Endothelial cell of umbilical vein (primary cell): ENCODE results near the gene TMEM239. TPM values are rescaled to one million over a fixed set of nuclear protein-coding genes. Genes with fewer than 3 reads are reported as not detected.

Source experiments
- BruUV-seq: library from RNA; stranded (reverse); fragments of 400-500 nt; replicated peaks from 2 replicates; lab custom pipeline; 2021; lab: Mats Ljungman, UMichigan
- CTCF ChIA-PET: fragments of 300-600, 350-600 bp; sonication (Branson Sonifier 250); formaldehyde crosslinking; loops from one replicate; lab custom pipeline; 2021; ENCODE audit warnings: antibody characterized with exemption, inconsistent platforms; lab: Charles Lee
- POLR2A ChIA-PET: fragments of 300-600, 350-600 bp; sonication (Branson Sonifier 250); formaldehyde crosslinking; loops from one replicate; lab custom pipeline; 2021; ENCODE audit warnings: antibody characterized with exemption, inconsistent platforms; lab: Charles Lee
- DNase-seq: peaks from one replicate; pipeline ENCODE4 v3.0.0-alpha.2; 2011; ENCODE audit warnings: low read depth, low spot score
- FAIRE-seq: peaks from 2 replicates; lab custom pipeline; 2011; peaks lifted over from hg19 to GRCh38; lab: Jason Lieb, UNC
- H2AFZ ChIP-seq: 2 replicates; pipeline ENCODE4 v1.6.0; 2012; ENCODE audit warnings: low read depth, low read length, control low read depth, inconsistent platforms
- H3K27ac ChIP-seq: 2 replicates; pipeline ENCODE4 v1.5.1; 2011; ENCODE audit warnings: low read depth, mild to moderate bottlenecking, control low read depth, low read length, moderate library complexity; ENCODE audit not compliant: insufficient read depth
- H3K27me3 ChIP-seq, 2 experiments: 2 replicates each; pipeline versions ENCODE4 v1.6.0 to v1.6.1; 2011; ENCODE audit warnings: low read length in 2 of 2, mixed read lengths in 1 of 2; ENCODE audit not compliant: control insufficient read depth in 2 of 2, insufficient read depth in 2 of 2
- H3K36me3 ChIP-seq, 2 experiments: 2 replicates in 1 of 2; 3 replicates in 1 of 2; pipeline ENCODE4 v1.5.1; 2011; ENCODE audit warnings: low read length in 2 of 2, mild to moderate bottlenecking in 1 of 2, moderate library complexity in 1 of 2; ENCODE audit not compliant: control insufficient read depth in 2 of 2, insufficient read depth in 2 of 2; ENCODE audit errors: extremely low read depth in 1 of 2
- H3K4me1 ChIP-seq: 3 replicates; pipeline ENCODE4 v1.5.1; 2011; ENCODE audit warnings: mild to moderate bottlenecking, low read length; ENCODE audit not compliant: control insufficient read depth, insufficient read depth; ENCODE audit errors: extremely low read depth
- H3K4me2 ChIP-seq: 2 replicates; pipeline ENCODE4 v1.6.1; 2011; ENCODE audit warnings: low read length, control low read depth, mixed read lengths; ENCODE audit not compliant: insufficient read depth
- H3K4me3 ChIP-seq, 3 experiments: fragments of 200-600 bp in 1 of 3; sonication (generic), shearing (Covaris generic) in 1 of 3; replicated peaks in 1 of 3; 2 replicates each; pipeline ENCODE4 v1.5.1; 2011 to 2016; ENCODE audit warnings: control low read depth in 3 of 3, low read length in 3 of 3, mild to moderate bottlenecking in 2 of 3, inconsistent platforms in 1 of 3, low read depth in 1 of 3, moderate library complexity in 1 of 3; ENCODE audit not compliant: insufficient read depth in 1 of 3
- H3K79me2 ChIP-seq: 2 replicates; pipeline ENCODE4 v1.6.0; 2012; ENCODE audit warnings: low read length, inconsistent platforms; ENCODE audit not compliant: control insufficient read depth, insufficient read depth
- H3K9ac ChIP-seq: replicated peaks from 2 replicates; pipeline ENCODE3; 2011; ENCODE audit warnings: low read length, control low read depth; ENCODE audit not compliant: insufficient read depth; ENCODE audit errors: extremely low read depth
- H3K9me1 ChIP-seq: replicated peaks from 3 replicates; pipeline ENCODE4 v1.6.0; 2011; ENCODE audit warnings: mild to moderate bottlenecking, low read length; ENCODE audit not compliant: control insufficient read depth, insufficient read depth; ENCODE audit errors: extremely low read depth
- H3K9me3 ChIP-seq: replicated peaks from 2 replicates; pipeline ENCODE4 v1.5.1; 2012; ENCODE audit warnings: low read length, inconsistent platforms; ENCODE audit not compliant: control insufficient read depth, insufficient read depth
- H4K20me1 ChIP-seq: replicated peaks from 2 replicates; pipeline ENCODE3; 2011; ENCODE audit warnings: mild to moderate bottlenecking, low read length; ENCODE audit not compliant: control insufficient read depth, insufficient read depth; ENCODE audit errors: extremely low read depth
- EZH2 ChIP-seq: IDR thresholded peaks from 2 replicates; pipeline ENCODE4 v1.6.1; 2012; ENCODE audit warnings: borderline replicate concordance, low read depth, mild to moderate bottlenecking, moderate library complexity, low read length, inconsistent platforms; ENCODE audit not compliant: severe bottlenecking
- FOS ChIP-seq: IDR thresholded peaks from 2 replicates; pipeline ENCODE4 v1.6.1; 2011; ENCODE audit warnings: mild to moderate bottlenecking, low read length, moderate library complexity, borderline replicate concordance; ENCODE audit not compliant: insufficient read depth
- GATA2 ChIP-seq: IDR thresholded peaks from 2 replicates; pipeline ENCODE4 v1.7.0; 2011; ENCODE audit warnings: low read depth, mild to moderate bottlenecking, moderate library complexity, mixed read lengths, low read length; ENCODE audit not compliant: insufficient read length, insufficient read depth
- JUN ChIP-seq: IDR thresholded peaks from 2 replicates; pipeline ENCODE4 v1.6.1; 2011; ENCODE audit warnings: borderline replicate concordance, low read depth; ENCODE audit not compliant: insufficient read length, insufficient read depth
- MYC ChIP-seq: IDR thresholded peaks from one replicate; pipeline ENCODE4 v1.6.1; 2011; ENCODE audit warnings: mild to moderate bottlenecking, low read depth, low read length
- POLR2A ChIP-seq: IDR thresholded peaks from 2 replicates; pipeline ENCODE4 v1.6.1; 2012; ENCODE audit warnings: low read depth, mild to moderate bottlenecking, control low read depth, low read length
- POLR2AphosphoS5 ChIP-seq: IDR thresholded peaks from 2 replicates; pipeline ENCODE4 v1.6.1; 2012; ENCODE audit warnings: low read depth, mild to moderate bottlenecking, control low read depth, low read length, moderate library complexity; ENCODE audit not compliant: insufficient read depth
- dilution Hi-C: fragments of 300-500 bp; cut with MboI; formaldehyde crosslinking; loops from one replicate; pipeline ENCODE4 v1.15.0; 2019; ENCODE audit warnings: low sequenced_read_pairs; ENCODE audit not compliant: extremely low pct_ligation_motif_present
- intact Hi-C: fragments of 100-400 bp; cut with micrococcal nuclease; formaldehyde crosslinking; loops from one replicate; pipeline ENCODE4 v1.10.0; 2022
- polyA plus RNA-seq, 4 experiments: library from polyadenylated mRNA; depleted of rRNA in 3 of 4; stranded (reverse) in 3 of 4; unstranded in 1 of 4; fragments of >200 nt; gene quantifications; 2 replicates each; pipeline versions ENCODE4 v1.2.1 to v1.2.3, GENCODE V29; 2011 to 2012; ENCODE audit warnings: missing spikeins in 1 of 4
- total RNA-seq: library from RNA; stranded (reverse); gene quantifications from 2 replicates; pipeline ENCODE4 v1.2.3, GENCODE V29; 2021
- TF ChIP-seq, protein P1 (sequence below): IDR thresholded peaks from 2 replicates; pipeline ENCODE4 v1.6.1; 2011; ENCODE audit not compliant: insufficient read depth, insufficient read length
- TF ChIP-seq, protein P2 (sequence below), 2 donors: IDR thresholded peaks; 1 replicate in 1 of 2; 2 replicates in 1 of 2; pipeline ENCODE4 v1.5.1; 2011; ENCODE audit warnings: low read length in 2 of 2, mild to moderate bottlenecking in 2 of 2, moderate library complexity in 2 of 2, control low read depth in 1 of 2, inconsistent platforms in 1 of 2, low read depth in 1 of 2; ENCODE audit not compliant: insufficient read depth in 1 of 2; ENCODE audit errors: extremely low read depth in 1 of 2

TMEM239 gene
- total and polyA plus RNA-seq, 2 donors (not counting 3 experiments of a cell fraction or from before 2014, with no cell fraction given) = not detected

DNA sequence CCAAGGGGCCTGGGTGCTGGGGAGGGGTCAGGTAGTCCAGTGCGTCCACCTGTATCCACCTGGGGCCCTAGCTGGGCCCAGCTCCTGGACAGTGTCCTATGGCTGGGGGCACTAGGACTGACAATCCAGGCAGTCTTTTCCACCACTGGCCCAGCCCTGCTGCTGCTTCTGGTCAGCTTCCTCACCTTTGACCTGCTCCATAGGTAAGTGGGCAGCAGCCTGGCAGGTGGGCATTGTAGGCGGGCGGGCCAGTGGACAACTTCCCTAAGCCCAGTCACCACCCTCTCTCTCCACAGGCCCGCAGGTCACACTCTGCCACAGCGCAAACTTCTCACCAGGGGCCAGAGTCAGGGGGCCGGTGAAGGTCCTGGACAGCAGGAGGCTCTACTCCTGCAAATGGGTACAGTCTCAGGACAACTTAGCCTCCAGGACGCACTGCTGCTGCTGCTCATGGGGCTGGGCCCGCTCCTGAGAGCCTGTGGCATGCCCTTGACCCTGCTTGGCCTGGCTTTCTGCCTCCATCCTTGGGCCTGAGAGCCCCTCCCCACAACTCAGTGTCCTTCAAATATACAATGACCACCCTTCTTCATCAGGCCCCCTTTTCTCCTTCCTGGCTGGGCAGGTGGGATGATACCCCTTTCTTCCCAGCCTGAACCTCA is 793 bp upstream of the TMEM239 start:
- H3K36me3 ChIP-seq = no peaks in the 10 kb centered on the region
- intact Hi-C loops = no loop called here
- H3K4me3 ChIP-seq = no peak overlapping the region
- ChIA-PET CTCF (no interaction called here), POLR2A (no interaction called here)
- no peaks in the 10 kb centered on the region for H3K9me1 ChIP-seq
- H3K27ac ChIP-seq = no peak overlapping the region
- DNase-seq (no peak), FAIRE-seq (no peak)
- no peaks in the 10 kb centered on the region for H3K79me2 ChIP-seq
- no TSS peak for BruUV-seq
- no peaks in the 10 kb centered on the region for H4K20me1 ChIP-seq
- peaks cover 1% of the 10 kb centered on the region for H3K9me3 ChIP-seq
- dilution Hi-C loops = no loop called here
- no peaks in the 10 kb centered on the region for H3K4me1 ChIP-seq
- peaks cover 13 to 19% of the 10 kb centered on the region in 2 experiments for H3K27me3 ChIP-seq
- no peak overlapping the region for H3K4me2 ChIP-seq
- TF ChIP-seq GATA2 (no peak), JUN (no peak), FOS (no peak), MYC (no peak), EZH2 (no peak), POLR2A (no peak), POLR2AphosphoS5 (no peak)
- TF ChIP-seq, protein P1, sequence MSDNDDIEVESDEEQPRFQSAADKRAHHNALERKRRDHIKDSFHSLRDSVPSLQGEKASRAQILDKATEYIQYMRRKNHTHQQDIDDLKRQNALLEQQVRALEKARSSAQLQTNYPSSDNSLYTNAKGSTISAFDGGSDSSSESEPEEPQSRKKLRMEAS = no peak
- TF ChIP-seq, protein P2, sequence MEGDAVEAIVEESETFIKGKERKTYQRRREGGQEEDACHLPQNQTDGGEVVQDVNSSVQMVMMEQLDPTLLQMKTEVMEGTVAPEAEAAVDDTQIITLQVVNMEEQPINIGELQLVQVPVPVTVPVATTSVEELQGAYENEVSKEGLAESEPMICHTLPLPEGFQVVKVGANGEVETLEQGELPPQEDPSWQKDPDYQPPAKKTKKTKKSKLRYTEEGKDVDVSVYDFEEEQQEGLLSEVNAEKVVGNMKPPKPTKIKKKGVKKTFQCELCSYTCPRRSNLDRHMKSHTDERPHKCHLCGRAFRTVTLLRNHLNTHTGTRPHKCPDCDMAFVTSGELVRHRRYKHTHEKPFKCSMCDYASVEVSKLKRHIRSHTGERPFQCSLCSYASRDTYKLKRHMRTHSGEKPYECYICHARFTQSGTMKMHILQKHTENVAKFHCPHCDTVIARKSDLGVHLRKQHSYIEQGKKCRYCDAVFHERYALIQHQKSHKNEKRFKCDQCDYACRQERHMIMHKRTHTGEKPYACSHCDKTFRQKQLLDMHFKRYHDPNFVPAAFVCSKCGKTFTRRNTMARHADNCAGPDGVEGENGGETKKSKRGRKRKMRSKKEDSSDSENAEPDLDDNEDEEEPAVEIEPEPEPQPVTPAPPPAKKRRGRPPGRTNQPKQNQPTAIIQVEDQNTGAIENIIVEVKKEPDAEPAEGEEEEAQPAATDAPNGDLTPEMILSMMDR (IDR thresholded peaks at IDR 0.05; ENCODE audit: extremely low read depth in 1 of 2, insufficient read depth in 1 of 2, low read depth in 1 of 2, low read length in 2 of 2) = no peak
- no peak overlapping the region for H2AFZ ChIP-seq
- H3K9ac ChIP-seq = no peak overlapping the region
